GM21723 (cell line): ENCODE results near the gene FOXP1.

ENCODE experiments used
- ATAC-seq: cut with Tn5 transposase; IDR thresholded peaks from one replicate; pipeline ENCODE4 v1.9.1; 2021; ENCODE audit warnings: mild to moderate bottlenecking, moderate library complexity; ENCODE audit not compliant: unreplicated experiment

The FOXP1 gene

DNA sequence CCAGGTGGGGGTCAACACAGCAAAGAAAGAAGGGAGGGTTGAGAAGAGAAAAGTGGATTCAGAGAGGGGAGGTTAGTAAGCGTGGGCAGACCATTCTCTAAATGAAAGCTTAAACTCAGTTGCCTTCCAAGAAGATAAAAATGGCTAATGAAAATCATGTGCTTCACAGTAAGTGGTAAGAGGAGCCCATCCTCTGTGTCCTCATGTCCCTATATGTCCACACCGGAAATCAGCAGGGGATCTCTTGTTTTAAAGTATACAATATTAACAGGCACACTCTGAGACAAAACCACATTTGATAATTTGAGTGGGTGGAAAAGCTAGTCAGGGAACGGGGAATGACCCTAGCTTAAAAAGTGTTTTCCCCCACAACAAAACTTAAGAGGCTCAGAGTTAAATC is 4.4 kb upstream of the FOXP1 start:
- no peak for ATAC-seq

DNA sequence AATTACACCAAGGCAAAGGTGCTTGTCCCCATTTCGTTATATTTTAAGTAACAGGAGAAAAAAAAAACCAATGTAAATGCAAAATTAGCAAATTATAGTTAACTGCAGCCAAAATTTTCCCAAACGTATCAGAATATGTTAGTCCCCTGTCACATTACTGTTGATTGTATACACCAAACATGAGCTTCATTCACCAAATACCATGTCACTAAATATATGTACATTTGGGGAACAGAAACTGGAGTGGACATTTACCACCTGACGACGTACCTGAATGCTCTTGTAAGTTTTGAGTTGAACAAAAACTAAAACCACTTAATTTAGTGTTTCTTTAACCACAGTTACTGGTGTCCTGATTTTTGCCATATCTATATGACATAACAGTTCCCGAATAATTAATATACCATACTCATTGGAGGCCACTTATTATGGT is 3.3 kb upstream of the FOXP1 start:
- ATAC-seq = no peak

DNA sequence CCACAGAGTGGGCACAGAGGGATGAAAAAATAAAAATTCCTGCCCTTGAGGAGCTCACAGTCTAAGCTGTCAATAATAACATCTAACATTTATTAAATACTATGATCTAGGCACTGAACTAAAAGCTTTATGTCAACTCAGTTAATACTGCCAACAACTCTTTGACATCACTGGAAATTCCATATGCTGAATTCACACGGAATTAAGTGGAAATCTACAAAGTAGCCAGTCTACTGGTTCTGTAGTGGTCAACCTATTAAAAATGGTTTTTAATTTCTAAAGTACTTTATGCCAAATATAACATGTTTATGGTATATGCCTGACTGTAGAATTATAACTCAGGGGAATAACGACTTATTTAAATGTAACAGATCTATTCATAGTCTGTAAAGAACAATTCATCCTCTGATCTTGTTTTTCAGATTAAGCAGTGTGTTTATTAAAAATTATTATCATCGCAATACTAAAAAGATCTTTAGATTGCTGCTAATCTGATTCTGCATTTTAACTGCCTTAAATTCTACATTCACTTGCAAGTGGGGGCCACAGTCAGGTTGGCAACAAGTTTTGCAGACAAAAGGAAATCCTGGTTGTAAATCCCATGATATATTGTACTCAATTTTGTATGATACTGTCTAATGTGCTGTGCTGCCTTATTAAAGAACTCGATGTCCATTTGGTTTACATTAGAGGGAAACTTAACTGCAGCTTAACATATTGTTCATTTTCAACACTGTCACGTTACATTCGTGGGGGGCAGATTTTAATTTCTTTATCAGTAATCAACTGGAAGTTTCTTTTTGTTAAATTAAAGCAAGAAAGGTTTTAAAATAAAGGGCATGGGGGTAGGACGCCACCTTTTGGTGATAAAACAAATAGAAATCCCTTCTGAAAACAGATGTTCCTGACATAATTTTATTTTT is 2.6 kb upstream of the FOXP1 start:
- no peak for ATAC-seq

DNA sequence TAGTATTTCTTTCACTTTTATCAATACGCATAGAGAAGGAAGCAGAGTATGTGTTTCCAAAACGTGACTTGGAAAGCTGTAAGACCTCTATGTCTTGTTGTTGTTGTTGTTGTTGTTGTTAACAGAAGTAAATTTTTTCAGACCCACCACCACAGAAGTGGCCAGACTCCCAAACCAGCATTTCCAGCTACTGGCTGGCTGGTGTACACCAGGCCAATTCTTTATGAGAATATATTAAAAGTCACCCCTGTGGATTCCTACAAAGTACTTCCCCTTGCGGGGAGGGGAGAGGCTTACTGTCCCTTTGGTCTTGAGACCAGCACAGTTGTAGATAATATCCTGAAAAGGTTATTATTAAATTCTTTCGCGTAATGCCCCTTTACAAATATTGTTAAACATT is 1.6 kb upstream of the FOXP1 start:
- ATAC-seq = no peak

DNA sequence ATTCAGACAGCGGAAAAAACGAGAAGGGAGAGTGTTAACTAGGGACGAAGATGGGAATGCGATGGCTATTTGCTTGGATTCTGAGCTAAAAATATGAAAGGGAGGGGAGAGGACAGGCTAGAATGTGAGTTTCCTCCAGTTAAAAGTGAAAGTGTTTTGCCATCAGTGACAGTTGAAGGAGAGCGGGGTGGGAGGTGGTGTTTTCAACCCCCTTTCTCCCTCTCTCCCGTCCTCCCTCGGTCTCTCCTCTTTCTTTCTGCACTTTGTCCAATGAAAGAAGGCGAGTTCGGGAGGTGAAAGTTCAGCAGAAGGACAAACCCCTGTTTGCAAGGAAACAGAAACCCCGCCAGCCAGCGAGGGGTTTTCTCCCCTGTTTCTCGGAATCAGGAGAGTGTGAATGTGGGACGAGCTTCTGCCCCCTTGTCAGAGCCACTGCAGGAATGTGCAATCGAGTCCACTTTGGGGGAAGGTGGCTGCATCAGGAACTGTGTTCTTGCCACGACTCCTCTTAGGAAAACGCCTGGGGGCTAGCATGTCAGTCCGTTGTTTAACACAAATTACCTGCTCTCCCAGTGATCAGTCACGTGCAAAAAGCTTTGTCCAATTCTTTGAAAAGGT is 975 bp upstream of the FOXP1 start:
- ATAC-seq = no peak

DNA sequence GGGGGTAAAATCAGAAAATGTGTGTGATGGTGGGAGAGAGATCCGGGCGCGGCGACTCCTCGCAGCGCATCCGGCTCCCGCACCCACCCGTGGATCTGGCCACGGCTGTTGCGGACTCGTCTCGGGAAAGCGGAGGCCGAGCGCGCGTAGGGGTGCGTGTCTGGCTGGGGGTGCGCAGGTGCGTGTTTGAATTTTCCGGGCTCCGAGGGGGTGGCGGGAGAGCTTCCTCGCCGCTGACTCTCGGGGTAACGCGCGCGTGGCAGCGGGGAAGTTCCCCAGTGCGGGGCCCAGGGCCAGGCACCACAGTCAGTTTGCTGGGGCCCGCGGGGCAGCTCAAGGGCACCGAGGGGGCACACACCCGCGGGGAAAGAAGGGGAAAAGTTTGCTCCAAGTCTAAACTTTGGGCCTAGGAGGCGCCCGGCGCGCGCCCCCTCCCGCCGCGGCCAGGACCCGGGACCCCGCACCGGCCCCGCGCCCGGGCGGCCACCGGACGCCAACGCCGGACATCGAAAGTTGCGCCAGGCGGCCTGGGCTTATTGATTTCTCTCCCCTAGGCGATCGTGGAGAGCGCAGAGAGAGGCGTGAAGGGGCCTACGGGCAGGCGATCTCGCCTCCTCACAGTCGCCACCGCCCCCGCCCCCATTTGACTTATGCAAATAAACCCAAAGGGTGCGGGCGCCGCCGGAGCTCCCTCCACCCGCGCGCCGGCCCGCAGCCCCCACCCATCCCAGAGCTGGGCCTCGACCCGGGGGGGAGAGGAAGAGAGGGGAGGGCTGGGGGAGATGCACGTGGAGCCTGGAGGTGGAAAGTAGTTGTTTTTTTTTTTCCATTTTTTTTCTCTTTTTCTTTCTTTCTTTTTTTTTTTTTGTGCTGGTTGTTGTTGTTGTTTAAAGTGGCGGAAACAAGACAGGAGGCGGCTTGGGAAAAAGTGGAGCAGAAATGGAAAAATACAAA is 639 bp downstream of the FOXP1 start:
- ATAC-seq = peak; percentile 37

DNA sequence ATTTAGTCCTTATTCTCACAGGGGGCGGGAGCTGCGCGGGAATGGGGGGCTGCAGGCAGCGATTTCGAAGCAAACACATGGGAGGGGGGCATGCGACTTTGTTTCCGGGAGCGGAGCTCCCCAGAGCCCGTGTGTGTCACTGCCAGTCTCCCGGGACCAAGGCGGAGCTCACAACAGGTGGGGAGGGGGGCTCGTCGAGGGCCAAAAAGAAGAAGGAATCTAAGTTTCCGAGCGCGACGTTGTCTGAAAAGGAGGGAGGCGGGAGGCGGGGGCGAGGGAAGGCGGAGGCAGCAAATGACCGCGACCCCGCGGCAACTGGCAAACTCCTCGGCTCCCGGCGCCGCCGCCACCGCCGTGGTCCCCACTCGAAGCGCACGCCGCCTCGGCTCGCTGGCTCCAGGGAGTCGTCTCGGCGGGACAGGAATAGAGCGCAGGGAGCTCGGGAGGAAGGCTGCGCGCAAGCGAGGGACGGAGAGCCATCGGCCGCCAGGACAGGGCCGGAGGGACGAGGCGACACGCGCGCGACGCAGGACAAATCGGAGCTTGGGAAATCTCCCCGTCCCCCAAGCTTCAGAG is 1.4 kb downstream of the FOXP1 start:
- ATAC-seq = no peak

DNA sequence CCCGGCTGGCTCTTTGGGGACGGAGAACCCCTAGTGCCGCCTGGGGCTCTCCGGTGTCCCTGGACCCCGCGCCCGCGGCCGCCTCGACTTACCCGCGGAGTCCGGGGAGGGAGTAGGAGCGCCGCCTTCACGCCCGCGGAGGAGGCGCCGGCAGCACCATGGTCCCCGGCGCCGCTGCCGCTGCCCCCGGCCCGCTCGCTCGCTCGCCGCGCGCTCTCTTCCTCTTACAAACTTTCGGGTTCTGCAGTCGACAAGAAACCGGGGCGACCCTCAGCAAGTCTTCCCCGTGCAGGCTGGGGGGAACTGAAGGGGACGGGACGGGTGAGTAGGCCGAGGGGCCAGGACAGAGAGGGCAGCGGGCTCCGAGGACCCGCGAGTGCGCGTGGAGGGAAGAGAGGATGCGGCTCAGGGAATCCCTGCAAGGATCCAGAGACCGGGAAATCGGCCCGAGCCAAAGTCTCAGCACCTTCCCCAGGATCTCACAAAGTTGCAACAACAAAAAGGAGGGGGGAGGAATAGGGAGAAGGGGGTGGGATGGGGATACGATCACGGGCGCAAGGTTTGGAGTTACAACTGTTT is 2.0 kb downstream of the FOXP1 start:
- ATAC-seq = no peak

DNA sequence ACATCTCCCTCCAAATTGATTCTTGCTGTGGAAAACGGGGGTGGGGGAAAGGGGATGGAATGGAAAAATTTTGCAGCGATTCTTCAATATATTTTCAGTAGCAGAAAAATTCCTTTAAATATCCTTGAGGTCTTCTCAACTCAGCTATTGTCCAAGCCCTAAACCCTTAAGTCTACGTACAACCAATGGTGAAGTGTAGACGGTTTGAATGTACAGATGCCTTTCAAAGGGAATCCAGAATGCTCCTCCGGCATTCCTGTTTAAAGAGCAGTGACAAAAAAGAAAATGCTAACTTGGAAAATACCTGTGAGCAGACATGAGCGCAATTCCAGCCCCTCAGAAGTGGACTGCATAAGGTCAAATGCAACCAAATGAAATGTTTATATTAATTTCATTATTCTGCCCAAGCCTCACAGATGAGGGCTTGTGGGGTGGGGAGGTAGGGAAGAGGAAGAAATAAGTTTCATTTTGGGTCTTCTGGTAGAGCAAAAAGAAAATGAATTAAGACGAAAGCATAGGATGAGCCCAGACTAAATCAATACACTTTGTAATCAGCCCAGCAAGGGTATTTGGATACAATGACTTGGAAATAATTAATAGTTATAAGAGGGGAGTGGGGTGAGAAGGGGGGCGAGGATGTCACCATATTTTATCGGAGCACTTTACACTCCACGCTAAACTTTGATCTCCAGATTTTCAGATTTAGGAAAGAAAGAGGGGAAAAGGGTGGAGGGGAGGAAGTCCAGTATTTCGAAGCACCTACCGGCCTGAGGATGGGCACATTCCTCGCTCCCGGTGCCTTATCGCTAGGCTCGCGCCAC is 2.7 kb downstream of the FOXP1 start:
- ATAC-seq = no peak

DNA sequence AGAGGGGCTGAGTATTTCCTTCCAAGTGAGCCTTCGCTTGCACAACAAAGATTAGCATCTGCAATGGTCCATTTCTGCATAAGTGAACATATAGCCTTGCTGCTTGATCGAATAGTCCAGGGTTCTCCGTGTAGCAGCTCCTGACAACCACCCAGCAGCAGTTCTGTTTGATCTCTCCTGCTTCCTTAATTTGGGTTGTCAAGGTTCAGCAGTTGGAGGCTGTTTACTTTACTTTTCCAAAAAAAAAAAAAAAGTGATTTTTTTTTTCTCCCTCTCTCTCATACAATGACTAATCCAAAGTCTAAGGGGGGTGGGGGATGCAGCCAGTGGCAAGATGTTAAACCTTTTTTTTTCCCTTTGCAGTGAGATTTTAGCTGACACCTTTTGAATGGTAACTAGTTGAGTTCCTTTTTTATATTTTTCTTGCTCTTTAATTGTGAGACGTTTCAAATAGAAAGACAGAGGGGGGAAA is 3.6 kb downstream of the FOXP1 start:
- no peak for ATAC-seq

DNA sequence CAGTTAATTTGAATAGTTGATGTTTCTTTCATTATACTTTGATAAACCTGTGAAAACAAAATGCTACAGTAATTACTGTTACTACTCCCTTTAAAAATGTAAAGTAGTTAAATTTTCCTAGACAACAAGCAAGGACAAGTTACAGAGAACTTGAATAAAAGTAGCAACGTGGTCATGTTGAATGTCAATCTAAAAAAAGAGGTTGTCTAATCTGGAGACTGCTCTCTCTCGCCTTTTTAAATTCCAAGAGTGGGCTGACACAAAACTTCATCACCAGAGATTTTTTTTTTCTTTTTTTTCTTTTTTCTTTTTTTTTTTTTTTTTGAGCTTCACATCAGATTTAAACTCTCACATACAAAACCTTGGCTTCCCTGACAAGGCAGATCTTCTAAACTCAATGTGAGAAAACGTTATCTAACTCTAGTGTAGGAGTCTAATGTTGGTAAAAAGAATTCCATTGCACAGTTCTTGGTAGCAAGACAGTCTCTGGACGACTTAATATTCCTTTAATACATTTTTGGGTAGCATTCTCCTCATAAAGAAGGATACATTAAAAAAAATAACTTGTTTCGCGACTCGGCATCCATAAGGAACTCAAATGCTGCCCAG is 4.1 kb downstream of the FOXP1 start:
- ATAC-seq = no peak

DNA sequence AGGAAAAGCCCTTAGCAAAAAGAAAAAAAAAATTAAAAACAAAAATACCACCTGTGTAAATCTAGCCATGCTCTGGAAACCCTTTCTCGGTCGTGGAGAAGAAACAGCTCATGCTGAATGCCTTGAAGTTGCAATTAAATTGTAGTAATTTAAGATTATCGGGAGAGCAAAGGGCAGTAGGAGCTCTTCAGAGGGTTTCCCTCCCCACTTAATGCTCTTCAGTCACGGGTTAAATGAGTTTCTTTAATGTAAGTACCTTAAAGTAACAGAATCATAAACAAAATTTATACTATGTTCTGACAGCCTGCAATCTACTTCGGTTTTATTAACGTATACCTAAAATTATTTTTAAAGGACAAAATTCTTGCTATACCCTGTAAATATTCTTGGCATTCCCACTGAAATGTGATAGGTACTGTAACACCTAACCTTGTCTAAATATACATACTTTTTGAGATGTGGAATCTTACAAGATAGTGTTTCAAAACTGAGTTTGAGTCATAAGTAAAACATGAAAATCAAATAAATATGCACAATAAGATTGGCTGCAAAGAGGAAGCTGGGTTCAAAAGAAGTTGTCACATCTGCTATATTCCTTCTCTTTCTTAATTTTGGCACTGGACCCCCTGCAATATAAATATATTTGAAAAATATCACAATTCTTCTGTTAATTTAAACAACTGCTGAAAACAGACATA is 5.3 kb downstream of the FOXP1 start:
- ATAC-seq = no peak

DNA sequence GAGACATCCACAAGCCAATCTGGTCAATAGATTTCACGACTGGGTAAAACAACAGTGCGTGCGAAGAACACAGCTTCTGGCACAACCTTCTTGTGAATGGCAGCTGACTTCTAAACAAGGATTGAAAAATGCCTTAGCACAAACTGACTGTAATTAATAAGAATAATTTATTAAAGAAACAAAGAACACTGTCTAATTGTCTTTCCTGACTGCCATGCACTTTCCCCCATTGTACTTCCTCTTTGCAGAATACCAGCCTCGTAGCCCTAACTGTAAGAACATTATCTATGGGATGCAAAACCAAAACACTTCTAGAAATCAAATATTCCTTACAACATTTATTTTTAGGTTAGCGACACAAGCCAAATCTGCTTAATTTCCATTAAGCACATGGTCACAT is 6.5 kb downstream of the FOXP1 start:
- ATAC-seq = no peak

DNA sequence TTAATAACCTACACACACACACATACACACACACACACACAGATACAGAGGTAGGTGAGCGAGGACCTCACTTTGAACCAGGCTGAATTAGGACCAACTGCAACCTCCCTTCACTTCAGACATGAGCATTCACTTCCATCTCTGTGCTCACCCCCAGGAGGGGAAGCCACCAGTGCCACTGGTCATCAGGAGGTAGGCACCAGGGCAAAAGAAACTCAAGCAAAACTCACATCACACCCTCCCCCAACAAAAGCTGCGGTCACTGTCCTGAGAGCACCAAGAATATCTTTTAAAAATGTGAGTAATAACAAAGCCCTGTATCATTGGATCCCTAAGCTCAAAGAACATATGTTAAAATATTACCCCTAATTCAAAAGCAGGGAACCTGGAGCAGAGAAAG is 8.1 kb downstream of the FOXP1 start:
- no peak for ATAC-seq

DNA sequence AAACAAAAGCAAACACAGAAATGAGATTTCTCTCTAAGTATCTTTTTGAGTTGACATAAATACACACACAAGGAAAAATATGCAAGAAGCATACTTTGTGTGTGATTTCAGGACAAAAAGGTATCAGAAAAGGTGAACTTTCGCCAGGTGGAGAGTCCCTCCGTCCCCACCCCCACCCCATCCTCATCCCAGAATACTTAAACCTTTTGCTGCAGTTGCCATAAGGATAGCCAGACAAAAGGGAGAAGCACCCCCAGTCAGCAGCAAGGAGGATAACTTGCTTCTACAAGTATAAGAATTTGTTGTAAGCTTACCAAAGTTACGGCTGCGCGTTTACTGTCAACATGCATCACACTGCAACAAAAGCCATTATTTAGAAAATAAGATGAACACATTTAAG is 10.3 kb downstream of the FOXP1 start:
- ATAC-seq = no peak

DNA sequence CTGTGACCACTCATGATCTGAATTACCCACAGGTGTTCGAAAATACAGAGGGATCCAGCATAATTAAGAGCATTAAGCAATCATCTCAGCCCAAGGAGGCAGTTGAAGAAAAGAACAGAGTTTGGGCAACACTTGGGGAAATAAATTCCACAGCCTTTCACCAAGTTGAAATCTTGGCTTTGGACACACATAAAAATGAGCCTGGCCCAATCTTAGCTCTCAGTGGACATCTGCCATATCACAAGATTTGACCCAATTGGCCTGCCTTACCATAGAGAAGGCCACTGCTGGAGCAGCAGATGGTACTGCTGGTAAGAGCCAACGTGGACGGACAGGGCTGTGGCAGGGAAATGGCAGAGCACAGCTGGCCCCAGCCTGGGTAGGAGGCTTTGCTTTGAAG is 13.0 kb downstream of the FOXP1 start:
- ATAC-seq = no peak

DNA sequence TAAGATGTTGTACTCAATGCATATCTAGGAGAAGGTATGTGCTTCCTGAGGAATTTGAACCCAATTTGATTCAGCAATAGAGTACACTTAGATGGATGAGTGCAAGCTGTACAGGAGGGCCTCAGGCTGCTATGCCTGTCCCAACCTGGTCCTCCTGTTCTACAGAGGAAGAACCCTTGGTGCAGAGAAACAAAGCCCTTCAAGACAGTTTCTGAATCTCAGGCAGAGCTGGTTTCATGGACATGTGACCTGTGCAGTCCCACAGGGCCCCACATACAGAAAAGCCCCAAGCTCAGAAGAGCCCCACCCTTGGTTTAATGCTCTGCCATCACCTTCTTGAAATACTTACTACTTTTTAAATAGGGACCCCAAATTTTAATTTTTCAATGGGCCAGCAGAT is 15.3 kb downstream of the FOXP1 start:
- peak; percentile 44 for ATAC-seq

DNA sequence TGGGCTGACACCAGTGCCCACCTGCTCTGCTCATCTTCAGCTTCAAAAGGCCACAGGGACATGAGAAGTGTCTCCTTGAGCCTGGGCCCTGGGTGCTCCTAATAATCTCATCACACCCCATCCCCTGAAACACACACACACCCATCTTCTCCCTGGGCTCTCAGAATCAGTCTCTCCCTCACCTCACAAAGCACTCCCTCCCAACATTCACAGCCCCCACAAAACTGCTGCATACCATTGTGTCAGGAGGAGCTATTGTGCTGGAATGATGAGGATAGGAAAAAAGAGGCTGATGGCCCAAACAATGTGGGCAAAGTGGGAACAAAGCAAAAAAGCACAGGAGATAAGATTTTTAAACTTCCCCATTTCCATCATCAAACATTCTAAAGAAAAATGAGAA is 16.8 kb downstream of the FOXP1 start:
- no peak for ATAC-seq

DNA sequence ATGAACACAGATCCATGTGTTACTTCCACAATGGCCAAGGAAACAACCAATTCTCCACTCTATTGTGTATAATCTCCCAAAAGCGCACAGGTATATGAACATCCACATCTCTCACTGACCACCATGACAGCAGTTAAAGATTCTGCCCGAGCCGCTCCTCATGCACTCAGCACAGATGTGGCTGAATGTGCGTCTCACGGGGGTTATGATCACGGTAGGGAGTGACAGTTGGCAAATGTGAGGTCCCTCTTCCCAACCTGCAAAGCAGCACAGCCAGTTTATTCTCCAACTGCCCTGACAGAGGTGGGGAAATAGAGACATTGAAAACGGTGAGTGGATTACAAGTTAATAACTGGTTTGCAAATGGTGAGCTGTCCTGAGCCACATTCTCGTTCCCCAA is 17.6 kb downstream of the FOXP1 start:
- no peak for ATAC-seq
